GM21825 (cell line): ENCODE data around the gene CLMP.

Experiments used
- ATAC-seq: cut with Tn5 transposase; IDR thresholded peaks from one replicate; pipeline ENCODE4 v1.9.1; 2021; ENCODE audit warnings: mild to moderate bottlenecking, moderate library complexity; ENCODE audit not compliant: unreplicated experiment

Gene CLMP

GRCh38 chr11:123195188-123196059 lies at the start of gene CLMP:
Gene CLMP (minus strand): TSS chr11:123195248. CDS start chr11:123194940, 308 bp downstream.
- ATAC-seq, result no peak

- ATAC-seq, result no peak
These were observed 47.0 kb upstream of the CLMP start for GRCh38 chr11:123241874-123242543.

- no peak for ATAC-seq
These were observed 46.2 kb upstream of the CLMP start for GRCh38 chr11:123241294-123241693.

GRCh38 chr11:123239191-123240150 lies 44.4 kb upstream of the CLMP start:
- no peak for ATAC-seq

GRCh38 chr11:123238297-123238696 lies 43.2 kb upstream of the CLMP start:
- ATAC-seq, result no peak

- no peak for ATAC-seq
These were observed 41.8 kb upstream of the CLMP start for GRCh38 chr11:123236879-123237278.

- no peak for ATAC-seq
These were observed 40.7 kb upstream of the CLMP start for GRCh38 chr11:123235656-123236261.

GRCh38 chr11:123235117-123235655 lies 40.1 kb upstream of the CLMP start:
- no peak for ATAC-seq

- ATAC-seq, result no peak
These were observed 38.9 kb upstream of the CLMP start for GRCh38 chr11:123233975-123234334.

- ATAC-seq, result peak; percentile 95
These were observed 38.4 kb upstream of the CLMP start for GRCh38 chr11:123233280-123233974.

GRCh38 chr11:123231777-123232176 lies 36.7 kb upstream of the CLMP start:
- no peak for ATAC-seq

GRCh38 chr11:123231256-123231655 lies 36.2 kb upstream of the CLMP start:
- no peak for ATAC-seq

GRCh38 chr11:123230346-123230745 lies 35.3 kb upstream of the CLMP start:
- ATAC-seq, result no peak

- ATAC-seq, result no peak
These were observed 33.6 kb upstream of the CLMP start for GRCh38 chr11:123228496-123229163.

GRCh38 chr11:123227763-123228495 lies 32.9 kb upstream of the CLMP start:
- ATAC-seq, result no peak

GRCh38 chr11:123221584-123221983 lies 26.5 kb upstream of the CLMP start:
- ATAC-seq, result no peak

- ATAC-seq, result no peak
These were observed 26.1 kb upstream of the CLMP start for GRCh38 chr11:123221096-123221561.

- no peak for ATAC-seq
These were observed 24.1 kb upstream of the CLMP start for GRCh38 chr11:123219066-123219690.
